ENCODE data around the gene PLK2.

The PLK2 gene

DNA sequence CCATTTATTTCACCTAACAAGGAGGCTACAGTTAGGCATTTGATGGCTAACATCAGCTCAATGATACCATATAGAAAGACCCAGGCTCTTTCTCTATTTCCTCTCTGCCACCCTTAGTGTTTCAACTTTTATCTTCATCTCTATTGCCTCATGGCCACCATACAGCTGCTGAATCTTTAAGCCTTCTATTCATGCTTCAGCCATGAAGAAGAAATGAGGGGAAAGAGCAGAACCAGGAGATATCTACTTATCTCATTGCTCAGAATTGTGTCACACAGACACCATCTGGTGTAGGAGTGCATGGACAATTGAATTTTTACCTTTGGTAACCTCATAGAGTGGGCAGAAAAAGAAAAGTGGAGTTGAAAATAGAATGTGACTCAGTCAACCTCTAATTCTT, 38.0 kb upstream of the PLK2 start:
- TF ChIP-seq CTCF (IDR thresholded peaks at IDR 0.05; ENCODE audit: unreplicated experiment in 3 of 3) = no peak
- no peaks in the 10 kb centered on the region for H3K4me1 Mint-ChIP-seq
- no peaks in the 10 kb centered on the region for H3K9me3 Mint-ChIP-seq
- H3K36me3 Mint-ChIP-seq (ENCODE audit: low read depth) = no peaks in the 10 kb centered on the region
- no peak overlapping the region for H3K27ac Mint-ChIP-seq
- no peak overlapping the region for H3K4me3 Mint-ChIP-seq
- peaks cover 4% of the 10 kb centered on the region for H3K27me3 Mint-ChIP-seq (ENCODE audit: low read depth)

GRCh38 chr5:58497386-58497785, 37.5 kb upstream of the PLK2 start:
- Mint-ChIP-seq H3K27me3 (ENCODE audit: low read depth) (peaks cover 4% of the 10 kb centered on the region), H3K4me3 (no peak overlapping the region), H3K9me3 (no peaks in the 10 kb centered on the region), H3K36me3 (ENCODE audit: low read depth) (no peaks in the 10 kb centered on the region), H3K27ac (no peak overlapping the region), H3K4me1 (no peaks in the 10 kb centered on the region)
- no peak for TF ChIP-seq CTCF (IDR thresholded peaks at IDR 0.05; ENCODE audit: unreplicated experiment in 3 of 3)

- peaks cover 4% of the 10 kb centered on the region for H3K27me3 Mint-ChIP-seq (ENCODE audit: low read depth)
- H3K4me3 Mint-ChIP-seq = no peak overlapping the region
- no peaks in the 10 kb centered on the region for H3K4me1 Mint-ChIP-seq
- H3K9me3 Mint-ChIP-seq = no peaks in the 10 kb centered on the region
- no peaks in the 10 kb centered on the region for H3K36me3 Mint-ChIP-seq (ENCODE audit: low read depth)
- no peak overlapping the region for H3K27ac Mint-ChIP-seq
- TF ChIP-seq CTCF (IDR thresholded peaks at IDR 0.05; ENCODE audit: unreplicated experiment in 3 of 3) = no peak
Measured at GRCh38 chr5:58496488-58496887, 36.6 kb upstream of the PLK2 start.

DNA sequence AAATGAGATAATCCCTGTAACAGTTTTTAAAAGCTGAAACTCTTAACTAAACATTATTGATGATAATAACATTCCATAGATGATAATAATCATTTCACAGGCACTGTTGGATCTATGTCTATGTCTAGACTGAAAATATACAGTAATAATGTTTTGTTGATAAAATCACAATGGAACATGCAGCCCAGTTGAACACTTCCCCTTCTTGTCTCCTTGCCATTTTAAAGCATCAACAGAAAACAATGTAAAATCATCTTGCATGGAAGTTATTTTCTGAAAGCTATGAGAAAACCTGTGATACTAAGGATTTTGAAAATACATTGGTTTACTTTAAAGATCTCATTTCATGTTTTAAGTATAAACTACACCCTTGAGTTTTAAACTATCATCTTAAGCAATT, 33.3 kb upstream of the PLK2 start:
- no peak overlapping the region for H3K27ac Mint-ChIP-seq
- no peaks in the 10 kb centered on the region for H3K9me3 Mint-ChIP-seq
- H3K36me3 Mint-ChIP-seq (ENCODE audit: low read depth) = no peaks in the 10 kb centered on the region
- H3K27me3 Mint-ChIP-seq (ENCODE audit: low read depth) = peaks cover 8% of the 10 kb centered on the region
- H3K4me1 Mint-ChIP-seq = peaks cover 4% of the 10 kb centered on the region
- TF ChIP-seq CTCF (IDR thresholded peaks at IDR 0.05; ENCODE audit: unreplicated experiment in 3 of 3) = no peak
- H3K4me3 Mint-ChIP-seq = no peak overlapping the region

DNA sequence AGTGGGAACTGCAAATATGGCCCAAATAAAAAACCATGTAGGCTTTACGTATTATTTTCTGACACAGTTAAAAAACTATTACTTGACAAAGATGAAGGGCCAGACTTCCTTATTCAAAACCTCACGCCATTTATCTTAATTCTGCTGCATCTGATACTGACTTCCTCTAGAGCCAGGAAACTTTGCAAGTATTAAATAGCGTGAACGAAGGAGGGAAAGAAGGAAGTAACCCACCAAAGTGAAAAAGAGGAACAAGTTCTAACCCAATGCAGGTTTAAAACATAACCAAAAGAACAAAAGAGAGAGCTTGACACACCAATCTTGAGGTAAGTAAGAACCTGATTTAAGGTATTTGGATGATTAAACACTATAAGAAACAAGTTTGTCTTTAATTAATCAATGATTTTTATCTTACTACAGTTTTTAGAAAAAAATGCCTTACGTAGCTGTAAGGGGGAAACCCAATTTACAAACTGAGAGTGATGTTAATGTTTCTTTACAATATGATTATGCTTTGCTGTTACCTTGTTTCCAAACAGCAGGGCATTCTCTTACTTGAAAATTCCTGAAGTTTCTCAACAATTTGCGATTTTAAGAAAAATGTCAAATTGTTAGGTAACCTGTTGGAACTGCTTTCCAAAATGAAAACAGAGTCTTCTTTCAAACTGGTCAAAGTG, 31.5 kb upstream of the PLK2 start, which contains the start of gene GAPT:
GAPT (plus strand) TSS at position 220 of the 677 bp plus-strand sequence. CDS start 3,102 bp downstream, outside the sequence.
- H3K4me1 Mint-ChIP-seq = peaks cover 4% of the 10 kb centered on the region

More for the DNA sequence above, 31.5 kb upstream of the PLK2 start, which contains the start of gene GAPT:
- Mint-ChIP-seq H3K27ac (no peak within 1 kb of the TSS), H3K36me3 (ENCODE audit: low read depth) (no peaks in the 10 kb centered on the region), H3K4me3 (no peak within 1 kb of the TSS), H3K27me3 (ENCODE audit: low read depth) (peaks cover 4% of the 10 kb centered on the region), H3K9me3 (no peaks in the 10 kb centered on the region)
- no peak for TF ChIP-seq CTCF (IDR thresholded peaks at IDR 0.05; ENCODE audit: unreplicated experiment in 3 of 3)
